NCI-H1694 (cell line): Measurements from ENCODE around the gene SELENON.
A peak's percentile ranks its signal among the peaks of the same experiment; 100 is the strongest.

Experiments
- DNase-seq: peaks from one replicate; lab custom pipeline; 2025; lab: John Stamatoyannopoulos, UW

The SELENON gene

GRCh38 chr1:25770541-25771220 is 29.3 kb upstream of the SELENON start:
- no peak for DNase-seq

- DNase-seq, result peak; percentile 50
Measured at GRCh38 chr1:25771221-25772114, 28.5 kb upstream of the SELENON start.

GRCh38 chr1:25772164-25772563 is 27.8 kb upstream of the SELENON start:
- no peak for DNase-seq

DNA sequence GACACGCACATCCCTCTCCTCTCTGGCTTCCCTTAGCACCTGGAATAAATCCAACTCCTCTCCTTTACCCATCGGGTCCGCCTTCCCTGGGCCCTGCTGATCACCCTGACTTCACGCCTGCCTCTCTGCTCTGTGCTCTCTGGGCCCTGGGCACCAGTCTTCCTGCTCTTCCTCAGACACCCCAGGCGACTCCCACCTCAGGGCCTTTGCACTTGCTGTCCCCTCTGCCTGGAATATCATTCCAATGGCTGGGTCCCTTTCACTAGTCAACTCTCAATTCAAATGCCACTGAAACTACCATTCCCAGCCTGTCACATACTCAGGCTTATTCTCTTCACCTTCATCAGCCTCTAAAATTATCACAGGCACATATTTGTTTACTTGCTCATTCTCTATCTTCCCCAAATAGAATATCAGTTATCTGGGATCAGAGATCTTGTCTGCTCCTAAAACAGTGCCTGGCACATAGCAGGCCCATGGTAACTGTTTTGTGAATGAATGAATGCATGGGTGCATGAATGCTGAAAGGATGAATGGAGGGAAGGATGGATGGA is 27.2 kb upstream of the SELENON start:
- no peak for DNase-seq

GRCh38 chr1:25773441-25774125 is 26.4 kb upstream of the SELENON start:
- DNase-seq, result no peak

- peak; percentile 29 for DNase-seq
Measured at GRCh38 chr1:25774206-25774803, 25.7 kb upstream of the SELENON start.

- peak; percentile 68 for DNase-seq
Measured at GRCh38 chr1:25774921-25775771, 24.8 kb upstream of the SELENON start.

DNA sequence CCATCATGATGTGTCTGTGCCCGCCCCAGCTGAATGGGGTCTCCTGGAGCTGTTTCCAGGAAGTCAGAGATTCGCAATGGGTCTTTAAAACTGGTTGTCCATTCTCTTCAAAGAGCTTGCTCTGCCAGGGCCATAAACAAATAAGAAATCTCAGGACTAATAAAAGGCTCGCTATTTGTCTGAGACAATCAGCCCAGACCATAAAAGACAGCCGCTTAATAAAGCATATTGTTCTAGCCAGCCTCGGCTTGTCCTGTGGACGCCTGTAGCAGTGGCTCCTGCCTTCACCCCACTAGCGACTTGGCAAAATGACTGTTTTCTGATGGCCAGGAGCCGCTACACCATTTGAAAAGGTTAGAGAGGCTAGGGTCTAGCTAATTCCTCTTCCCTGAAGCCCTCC is 20.6 kb upstream of the SELENON start:
- DNase-seq, result no peak

DNA sequence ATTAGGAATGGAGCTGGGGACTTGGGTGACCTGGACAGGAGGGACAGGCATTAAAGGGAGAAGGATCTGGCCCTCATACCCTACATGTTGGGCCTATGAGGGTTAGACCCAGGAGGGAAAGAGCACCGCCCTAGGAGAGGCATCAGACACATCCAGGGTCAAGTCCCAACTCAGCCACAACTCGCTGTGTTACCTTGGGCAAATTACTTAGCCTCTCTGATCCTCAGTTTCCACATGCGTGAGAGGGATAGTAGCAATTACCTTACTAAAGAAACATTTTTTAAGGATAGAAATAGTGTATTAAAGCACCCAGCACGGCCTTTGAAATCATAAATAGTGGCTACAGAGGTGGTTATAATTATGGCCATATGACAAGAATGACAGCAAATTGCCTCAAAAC is 20.1 kb upstream of the SELENON start:
- DNase-seq, result no peak

GRCh38 chr1:25780318-25781129 is 19.5 kb upstream of the SELENON start:
- peak; percentile 9 for DNase-seq

GRCh38 chr1:25781130-25781433 is 18.9 kb upstream of the SELENON start:
- no peak for DNase-seq

DNA sequence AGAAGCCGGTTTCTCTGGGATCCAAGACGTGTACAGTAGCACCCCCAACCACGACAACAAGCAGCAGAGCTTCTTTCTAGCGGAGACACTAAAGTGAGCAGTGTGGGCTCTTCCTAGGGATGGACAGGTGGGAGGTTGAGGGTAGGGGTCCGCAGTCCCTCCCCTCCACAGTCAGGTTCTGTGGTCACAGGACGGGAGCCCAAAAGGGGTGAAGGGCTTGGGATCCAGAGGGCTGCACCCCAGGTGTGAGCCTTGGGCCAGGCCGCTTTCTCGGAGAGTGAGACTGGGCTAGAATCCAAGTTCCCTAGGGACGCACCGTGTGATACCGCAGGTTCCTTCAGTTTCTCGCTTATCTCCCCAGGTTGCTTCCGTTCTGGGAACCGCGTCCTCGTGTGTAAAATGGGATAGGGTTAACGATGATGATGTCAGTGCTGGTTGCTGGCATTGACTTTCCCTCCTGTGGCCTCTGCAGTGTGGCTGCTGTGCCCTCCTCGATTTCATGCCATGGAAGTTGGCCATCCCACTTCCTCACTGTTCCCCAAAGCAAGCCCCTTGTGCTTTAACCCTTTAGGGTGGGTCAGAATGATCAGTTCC is 17.3 kb upstream of the SELENON start:
- no peak for DNase-seq

DNA sequence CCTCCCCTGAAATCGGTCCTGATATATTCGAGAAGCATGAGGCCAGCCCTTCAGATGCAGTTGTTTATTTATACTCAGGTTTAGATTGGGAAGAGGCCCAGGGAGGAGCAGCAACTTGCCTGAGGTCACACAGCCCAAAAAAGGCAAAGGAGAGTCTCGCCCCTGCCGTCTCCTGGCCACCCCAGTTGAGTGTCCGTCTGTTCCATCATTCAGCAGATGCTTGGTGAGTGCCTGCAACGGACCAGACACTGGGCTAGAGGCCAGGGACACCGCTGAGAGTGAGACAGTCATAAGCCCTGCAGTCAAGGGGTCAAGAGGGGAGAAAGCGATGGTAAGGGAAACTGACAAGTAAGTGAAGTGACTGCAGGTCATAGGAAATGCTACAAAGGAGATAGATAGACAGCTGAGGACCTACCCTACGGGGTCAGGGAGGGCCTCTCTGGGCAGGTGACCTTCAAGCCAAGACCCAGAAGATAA is 15.4 kb upstream of the SELENON start:
- no peak for DNase-seq

DNA sequence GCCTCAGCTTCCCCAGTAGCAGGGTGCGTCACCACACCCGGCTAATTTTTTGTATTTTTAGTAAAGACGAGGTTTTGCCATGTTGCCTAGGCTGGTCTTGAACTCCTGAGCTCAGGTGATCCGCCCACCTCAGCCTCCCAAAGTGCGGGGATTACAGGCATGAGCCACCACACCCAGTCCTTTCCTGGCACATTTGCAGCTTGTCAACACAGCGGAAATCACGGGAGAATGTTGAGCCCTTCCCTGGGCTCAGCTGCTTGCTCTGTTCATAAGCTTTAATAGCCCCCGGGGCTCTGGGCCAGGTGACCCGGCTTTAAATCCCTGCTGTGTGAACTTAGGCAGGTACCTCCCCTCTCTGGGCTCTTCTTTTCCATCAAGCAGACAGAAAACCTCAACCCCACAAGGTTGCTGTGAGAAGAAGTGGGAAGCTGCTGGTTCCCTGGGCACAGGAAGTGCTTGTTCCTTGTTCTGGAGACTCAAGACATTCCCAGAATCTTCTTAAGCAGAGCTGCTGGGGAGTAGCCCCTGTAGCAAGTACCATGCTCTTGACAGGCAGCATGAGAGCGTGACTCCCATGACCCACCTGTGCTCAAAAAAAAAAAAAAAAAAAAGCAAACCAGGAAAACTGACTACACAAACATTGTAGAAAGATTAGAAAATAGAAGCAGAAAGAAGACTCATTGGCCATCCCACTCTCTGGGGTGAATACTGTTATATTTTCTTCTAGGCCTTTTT is 14.5 kb upstream of the SELENON start:
- no peak for DNase-seq

GRCh38 chr1:25786887-25787759 is 12.9 kb upstream of the SELENON start:
- no peak for DNase-seq

- DNase-seq, result no peak
Measured at GRCh38 chr1:25787760-25788166, 12.2 kb upstream of the SELENON start.

DNA sequence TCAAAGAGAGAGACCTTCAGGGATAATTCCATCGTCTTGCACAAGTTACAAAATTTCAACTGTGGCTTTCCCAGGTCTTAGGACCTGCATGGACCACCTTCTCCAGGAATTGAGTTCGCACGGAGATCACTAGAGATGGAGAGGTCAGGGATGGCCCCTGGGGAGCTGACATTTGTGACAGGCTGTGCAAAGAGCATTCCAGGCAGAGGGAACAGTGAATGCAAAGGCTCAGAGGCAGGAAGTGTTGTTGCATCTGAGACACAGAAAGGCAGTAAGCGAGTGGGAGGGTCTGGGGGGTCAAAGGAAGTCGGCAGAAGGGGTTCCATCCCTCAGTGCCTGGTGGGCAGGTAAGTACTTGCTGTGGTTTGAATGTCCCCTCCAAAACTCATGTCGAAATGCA is 9.5 kb upstream of the SELENON start:
- DNase-seq, result no peak

GRCh38 chr1:25792115-25792514 is 7.9 kb upstream of the SELENON start:
- DNase-seq, result no peak
